ENCODE results near the gene CD84.

CD84 gene

GRCh38 chr1:160607011-160607671 lies 27.8 kb upstream of the CD84 start:
- TF ChIP-seq, protein P1, sequence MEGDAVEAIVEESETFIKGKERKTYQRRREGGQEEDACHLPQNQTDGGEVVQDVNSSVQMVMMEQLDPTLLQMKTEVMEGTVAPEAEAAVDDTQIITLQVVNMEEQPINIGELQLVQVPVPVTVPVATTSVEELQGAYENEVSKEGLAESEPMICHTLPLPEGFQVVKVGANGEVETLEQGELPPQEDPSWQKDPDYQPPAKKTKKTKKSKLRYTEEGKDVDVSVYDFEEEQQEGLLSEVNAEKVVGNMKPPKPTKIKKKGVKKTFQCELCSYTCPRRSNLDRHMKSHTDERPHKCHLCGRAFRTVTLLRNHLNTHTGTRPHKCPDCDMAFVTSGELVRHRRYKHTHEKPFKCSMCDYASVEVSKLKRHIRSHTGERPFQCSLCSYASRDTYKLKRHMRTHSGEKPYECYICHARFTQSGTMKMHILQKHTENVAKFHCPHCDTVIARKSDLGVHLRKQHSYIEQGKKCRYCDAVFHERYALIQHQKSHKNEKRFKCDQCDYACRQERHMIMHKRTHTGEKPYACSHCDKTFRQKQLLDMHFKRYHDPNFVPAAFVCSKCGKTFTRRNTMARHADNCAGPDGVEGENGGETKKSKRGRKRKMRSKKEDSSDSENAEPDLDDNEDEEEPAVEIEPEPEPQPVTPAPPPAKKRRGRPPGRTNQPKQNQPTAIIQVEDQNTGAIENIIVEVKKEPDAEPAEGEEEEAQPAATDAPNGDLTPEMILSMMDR (IDR thresholded peaks at IDR 0.05; ENCODE audit: insufficient read depth, low read length, missing control alignments) = peak; percentile 61
- POLR2A ChIA-PET = no interaction called here
- CTCF ChIA-PET = interaction anchor here (0.6 to 7.1 kb wide), 8 partner anchors 9 to 521 kb away, joined by 3 to 65 read pairs (median 4); no protein-coding TSS in a partner anchor

GRCh38 chr1:160606611-160607010 lies 27.3 kb upstream of the CD84 start:
- ChIA-PET POLR2A (no interaction called here), CTCF (interaction anchor here (0.6 to 7.1 kb wide), 7 partner anchors 8 to 521 kb away, joined by 3 to 65 read pairs (median 4); no protein-coding TSS in a partner anchor)
- H3K4me3 ChIP-seq (ENCODE audit: low read depth, low read length) = no peak overlapping the region
- TF ChIP-seq, protein P1 (IDR thresholded peaks at IDR 0.05; ENCODE audit: insufficient read depth, low read length, missing control alignments) = no peak
- DNase-seq (ENCODE audit: low read depth, low spot score) = no peak

More at GRCh38 chr1:160607011-160607671, 27.8 kb upstream of the CD84 start:
- peak; percentile 49 for DNase-seq (ENCODE audit: low read depth, low spot score)
- no peak overlapping the region for H3K4me3 ChIP-seq (ENCODE audit: low read depth, low read length)

- H3K4me3 ChIP-seq (ENCODE audit: low read depth, low read length) = no peak overlapping the region
- TF ChIP-seq, protein P1 (IDR thresholded peaks at IDR 0.05; ENCODE audit: insufficient read depth, low read length, missing control alignments) = no peak
- no peak for DNase-seq (ENCODE audit: low read depth, low spot score)
- ChIA-PET POLR2A (no interaction called here), CTCF (interaction anchor here (1.3 to 7.1 kb wide), 5 partner anchors 8 to 520 kb away, joined by 3 to 65 read pairs (median 5); no protein-coding TSS in a partner anchor)
Measured at GRCh38 chr1:160605792-160606479, 26.6 kb upstream of the CD84 start.

- no peak for DNase-seq (ENCODE audit: low read depth, low spot score)
- TF ChIP-seq, protein P1 (IDR thresholded peaks at IDR 0.05; ENCODE audit: insufficient read depth, low read length, missing control alignments) = no peak
- ChIA-PET POLR2A (no interaction called here), CTCF (interaction anchor here (1.4 to 7.1 kb wide), 2 partner anchors 61 to 175 kb away, joined by 3 to 65 read pairs; no protein-coding TSS in a partner anchor)
- H3K4me3 ChIP-seq (ENCODE audit: low read depth, low read length) = no peak overlapping the region
Measured at GRCh38 chr1:160605205-160605604, 25.9 kb upstream of the CD84 start.

DNA sequence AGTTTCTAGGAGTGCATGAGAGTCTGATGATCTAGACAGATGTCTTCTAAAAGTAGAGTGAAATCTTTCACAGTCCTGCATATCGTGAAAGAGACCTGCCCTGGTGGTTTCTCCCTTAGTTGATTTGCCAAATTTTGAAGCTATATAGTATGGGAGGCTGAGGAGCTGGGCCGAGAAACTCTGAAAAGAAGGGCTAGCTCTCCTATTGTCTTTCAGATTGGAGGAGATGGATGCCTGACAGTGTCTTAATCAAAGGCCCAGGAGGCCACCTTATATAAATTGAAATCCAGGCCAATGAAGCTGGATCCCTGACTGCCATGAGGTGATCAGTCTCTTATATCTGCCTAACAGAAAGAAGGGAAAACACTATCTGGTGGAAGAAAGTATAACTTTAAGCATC lies 18.4 kb upstream of the CD84 start:
- H3K4me3 ChIP-seq (ENCODE audit: low read depth, low read length) = no peak overlapping the region
- TF ChIP-seq, protein P1 (IDR thresholded peaks at IDR 0.05; ENCODE audit: insufficient read depth, low read length, missing control alignments) = no peak
- no peak for DNase-seq (ENCODE audit: low read depth, low spot score)
- CTCF ChIA-PET = interaction anchor here (1.0 to 3.1 kb wide), 2 partner anchors 10 to 12 kb away, joined by 4 to 12 read pairs; no protein-coding TSS in a partner anchor
- POLR2A ChIA-PET = no interaction called here

DNA sequence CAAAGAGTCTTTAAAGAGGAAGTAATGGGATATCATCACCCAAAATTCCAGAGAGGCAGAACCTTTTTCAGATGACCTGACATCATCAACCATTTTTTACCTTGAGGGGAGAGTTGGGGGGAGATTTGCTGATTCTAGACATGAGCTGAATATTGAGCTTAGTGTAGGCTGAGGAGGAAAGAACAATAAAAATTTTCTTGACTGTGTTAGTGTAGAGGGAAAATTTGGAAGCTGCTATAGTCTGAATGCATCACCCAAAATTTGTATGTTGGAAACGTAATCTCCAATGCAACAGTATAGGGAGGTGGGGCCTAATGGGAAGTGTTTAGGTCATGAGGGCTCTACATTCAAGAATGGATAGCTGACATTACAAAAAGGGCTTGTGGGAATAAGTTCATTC lies 17.8 kb upstream of the CD84 start:
- TF ChIP-seq, protein P1 (IDR thresholded peaks at IDR 0.05; ENCODE audit: insufficient read depth, low read length, missing control alignments) = no peak
- DNase-seq (ENCODE audit: low read depth, low spot score) = no peak
- ChIA-PET CTCF (interaction anchor here (3.1 kb wide), 1 partner anchor 10 kb away, joined by 12 read pairs; no protein-coding TSS in a partner anchor), POLR2A (no interaction called here)
- no peak overlapping the region for H3K4me3 ChIP-seq (ENCODE audit: low read depth, low read length)
